GM03348 (cell line): ENCODE data around the gene IL12RB2.

Source experiments
- DNase-seq: peaks from one replicate; pipeline ENCODE4 v3.0.0; 2012; ENCODE audit warnings: low spot score

IL12RB2 gene

GRCh38 chr1:67313934-67314671 lies 6.4 kb downstream of the IL12RB2 start:
- no peak for DNase-seq

- DNase-seq: no peak
Measured at GRCh38 chr1:67314696-67315095, 7.0 kb downstream of the IL12RB2 start.

GRCh38 chr1:67316180-67316902 lies 8.7 kb downstream of the IL12RB2 start:
- DNase-seq: no peak

GRCh38 chr1:67316918-67317317 lies 9.2 kb downstream of the IL12RB2 start:
- DNase-seq: no peak

GRCh38 chr1:67317803-67318202 lies 10.1 kb downstream of the IL12RB2 start:
- no peak for DNase-seq

GRCh38 chr1:67322442-67322841 lies 14.8 kb downstream of the IL12RB2 start:
- DNase-seq: no peak

- DNase-seq: no peak
Measured at GRCh38 chr1:67323087-67323486, 15.4 kb downstream of the IL12RB2 start.

- DNase-seq: no peak
Measured at GRCh38 chr1:67324068-67324467, 16.4 kb downstream of the IL12RB2 start.

GRCh38 chr1:67327864-67328466 lies 20.3 kb downstream of the IL12RB2 start:
- no peak for DNase-seq

- DNase-seq: no peak
Measured at GRCh38 chr1:67332653-67333529, 25.2 kb downstream of the IL12RB2 start.

- DNase-seq: no peak
Measured at GRCh38 chr1:67333603-67334002, 25.9 kb downstream of the IL12RB2 start.

GRCh38 chr1:67335411-67335810 lies 27.7 kb downstream of the IL12RB2 start:
- DNase-seq: no peak

GRCh38 chr1:67336157-67336556 lies 28.5 kb downstream of the IL12RB2 start:
- no peak for DNase-seq

GRCh38 chr1:67336783-67337182 lies 29.1 kb downstream of the IL12RB2 start:
- no peak for DNase-seq

GRCh38 chr1:67338642-67339041 lies 31.0 kb downstream of the IL12RB2 start:
- DNase-seq: no peak

- peak; percentile 67 for DNase-seq
Measured at GRCh38 chr1:67339623-67340343, 32.1 kb downstream of the IL12RB2 start.

GRCh38 chr1:67342076-67342890 lies 34.6 kb downstream of the IL12RB2 start:
- DNase-seq: no peak

- no peak for DNase-seq
Measured at GRCh38 chr1:67345556-67345955, 37.9 kb downstream of the IL12RB2 start.

- DNase-seq: no peak
Measured at GRCh38 chr1:67346982-67347381, 39.3 kb downstream of the IL12RB2 start.

GRCh38 chr1:67347688-67348472 lies 40.2 kb downstream of the IL12RB2 start:
- peak; percentile 77 for DNase-seq
